GM21515 (cell line): ENCODE data around the gene ZEB1.

Experiments
- ATAC-seq: cut with Tn5 transposase; IDR thresholded peaks from one replicate; pipeline ENCODE4 v1.9.1; 2021; ENCODE audit not compliant: unreplicated experiment

ZEB1 gene

DNA sequence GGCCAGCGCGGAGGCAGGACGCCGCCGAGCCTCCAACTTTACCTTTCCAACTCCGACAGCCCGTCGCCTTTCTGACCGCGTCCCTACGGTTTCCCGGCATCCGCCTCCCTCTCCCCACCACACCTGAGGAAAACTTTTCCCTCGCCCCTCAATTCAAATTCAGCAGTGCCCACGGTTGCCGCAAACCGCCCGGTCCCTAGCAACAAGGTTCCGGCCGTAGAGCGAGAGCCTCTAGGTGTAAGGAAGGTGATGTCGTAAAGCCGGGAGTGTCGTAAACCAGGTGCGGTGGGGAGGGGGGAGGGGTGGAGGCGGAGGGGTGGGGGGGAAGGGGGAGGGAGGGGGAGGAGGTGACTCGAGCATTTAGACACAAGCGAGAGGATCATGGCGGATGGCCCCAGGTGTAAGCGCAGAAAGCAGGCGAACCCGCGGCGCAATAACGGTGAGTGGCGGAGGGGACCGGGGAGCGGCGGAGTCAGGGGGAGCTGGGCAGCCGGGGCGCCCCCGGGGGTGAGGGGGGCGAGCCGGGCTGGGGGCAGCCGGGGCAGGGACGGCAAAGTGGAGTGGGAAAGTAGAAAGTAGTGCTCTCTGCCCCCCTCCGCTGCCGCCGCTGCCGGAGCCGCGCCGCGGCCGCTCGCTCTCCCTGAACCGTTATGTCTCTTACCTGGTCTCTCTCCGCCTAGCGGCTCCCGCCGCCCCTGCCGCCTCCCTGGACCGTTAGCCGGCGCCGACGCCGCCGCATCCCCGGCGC, at the start of gene ZEB1:
TSS of gene ZEB1 (plus strand) at position 363 of the 748 bp plus-strand sequence. CDS start at position 382, 19 bp downstream.
- ATAC-seq = peak; percentile 41

DNA sequence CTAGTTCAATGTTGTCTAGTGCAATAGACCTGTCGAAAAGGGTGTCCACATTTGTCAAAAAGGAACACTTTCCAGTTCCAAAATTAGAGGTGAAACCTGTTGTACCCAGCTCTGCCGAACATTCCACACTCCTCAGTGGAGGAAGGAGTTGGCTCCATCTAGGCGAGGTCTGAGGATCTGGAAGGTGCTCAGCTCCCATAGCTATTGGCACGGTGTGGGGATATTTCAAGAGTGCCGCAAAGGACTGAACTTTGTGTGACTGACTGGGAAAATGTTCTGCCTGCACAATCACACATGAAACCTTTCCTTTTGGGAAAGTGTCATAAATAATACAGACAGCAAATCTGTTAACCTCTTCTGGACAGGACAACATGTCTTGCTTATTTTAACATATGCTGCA, 48.1 kb upstream of the ZEB1 start:
- ATAC-seq = no peak

DNA sequence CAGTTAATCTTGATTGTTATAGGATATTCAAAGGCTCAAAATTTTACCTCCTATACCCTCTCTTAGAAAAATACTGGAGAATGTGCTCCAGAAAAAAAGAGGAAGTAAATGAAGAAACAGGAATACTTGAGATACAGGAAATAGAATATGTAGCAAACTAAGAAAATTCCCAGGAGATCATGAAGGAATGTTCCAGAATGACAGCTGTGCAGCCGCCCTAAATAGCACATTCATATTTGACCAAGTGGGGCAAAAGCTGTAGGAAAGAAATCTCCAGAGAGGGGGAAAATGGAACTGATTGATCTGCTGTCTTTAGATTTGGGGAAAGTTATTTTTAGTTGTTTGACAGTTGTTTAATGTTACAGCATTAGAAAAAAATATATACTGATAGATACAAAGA, 46.2 kb upstream of the ZEB1 start:
- no peak for ATAC-seq

DNA sequence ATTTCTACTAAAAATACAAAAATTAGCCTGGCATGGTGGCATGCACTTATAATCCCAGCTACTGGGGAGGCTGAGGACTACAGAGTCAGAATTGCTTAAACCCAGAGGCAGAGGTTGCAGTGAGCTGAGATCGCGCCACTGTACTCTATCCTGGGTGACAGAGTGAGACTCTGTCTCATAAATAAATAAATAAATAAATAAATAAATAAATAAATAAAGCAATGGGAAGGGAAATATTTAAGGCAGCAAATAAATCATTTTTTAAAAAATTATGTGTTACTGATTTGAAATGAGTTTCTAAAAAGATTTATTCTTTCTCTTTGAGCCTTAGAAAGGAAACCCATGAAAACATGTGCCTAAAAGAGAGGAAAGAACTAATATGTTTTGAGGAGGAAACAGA, 45.2 kb upstream of the ZEB1 start:
- no peak for ATAC-seq

DNA sequence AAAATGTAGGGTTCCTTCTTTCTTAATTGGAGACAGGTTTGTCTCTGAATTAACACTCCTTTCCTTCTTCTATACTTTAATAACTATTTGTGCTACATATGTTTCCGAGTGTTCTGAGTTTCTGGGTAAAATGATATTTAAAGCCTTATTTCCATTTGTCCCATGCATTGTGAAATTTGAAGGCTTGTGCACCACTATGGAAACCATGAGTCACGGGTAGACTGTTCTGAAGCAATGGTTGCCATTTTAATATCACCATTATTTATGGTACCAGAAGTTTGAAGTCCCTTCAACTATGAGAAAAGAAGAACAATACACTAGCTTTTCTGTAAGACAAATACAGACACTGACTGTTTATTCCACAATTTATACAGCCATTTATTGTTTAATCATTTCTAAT, 44.7 kb upstream of the ZEB1 start:
- no peak for ATAC-seq

DNA sequence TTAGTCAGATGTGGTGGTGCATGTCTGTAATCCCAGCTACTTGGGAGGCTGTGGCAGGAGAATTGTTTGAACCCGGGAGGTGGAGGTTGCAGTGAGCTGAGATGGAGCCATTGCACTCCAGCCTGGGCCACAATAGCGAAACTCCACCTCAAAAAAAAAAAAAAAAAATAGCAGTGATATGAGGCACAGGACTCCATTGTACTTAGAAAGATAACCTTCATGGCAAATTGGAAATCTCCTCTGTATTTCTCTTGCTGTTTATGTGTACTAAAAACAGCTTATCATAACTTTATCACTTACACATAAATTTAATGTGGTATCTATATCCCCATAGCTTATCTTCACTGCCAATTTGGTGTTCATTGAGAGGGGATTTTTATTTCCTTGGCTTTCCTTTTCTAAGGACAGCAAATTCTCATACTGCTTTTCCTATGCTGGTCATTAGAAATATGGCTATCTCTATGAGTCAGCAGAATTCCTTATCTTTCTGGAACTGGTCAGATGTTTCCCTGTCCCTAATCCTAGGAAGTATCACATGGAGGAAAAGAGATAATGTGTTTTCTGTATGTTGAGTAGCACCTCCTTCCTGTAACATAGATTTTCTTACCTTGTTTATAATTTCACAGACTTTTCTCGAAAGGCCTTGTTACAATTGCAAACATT, 40.6 kb upstream of the ZEB1 start:
- ATAC-seq = no peak

DNA sequence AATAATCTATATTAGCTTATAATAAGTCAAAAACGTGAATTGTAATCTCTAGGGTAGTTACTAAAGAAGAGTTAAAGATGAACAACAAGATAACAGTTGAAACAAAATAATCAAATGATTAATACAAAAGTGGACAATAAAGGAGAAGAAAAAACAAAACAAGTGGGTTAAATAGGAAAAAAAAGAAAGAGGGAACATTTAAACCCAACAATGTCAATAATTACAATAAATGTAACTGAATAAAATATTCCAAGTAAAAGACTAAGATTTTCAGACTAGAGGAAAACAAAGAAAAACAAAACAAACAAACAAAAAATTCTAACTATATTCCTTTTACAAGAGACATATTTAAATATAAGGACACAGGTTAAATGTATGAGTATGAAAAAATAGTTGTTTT, 38.0 kb upstream of the ZEB1 start:
- ATAC-seq = no peak

DNA sequence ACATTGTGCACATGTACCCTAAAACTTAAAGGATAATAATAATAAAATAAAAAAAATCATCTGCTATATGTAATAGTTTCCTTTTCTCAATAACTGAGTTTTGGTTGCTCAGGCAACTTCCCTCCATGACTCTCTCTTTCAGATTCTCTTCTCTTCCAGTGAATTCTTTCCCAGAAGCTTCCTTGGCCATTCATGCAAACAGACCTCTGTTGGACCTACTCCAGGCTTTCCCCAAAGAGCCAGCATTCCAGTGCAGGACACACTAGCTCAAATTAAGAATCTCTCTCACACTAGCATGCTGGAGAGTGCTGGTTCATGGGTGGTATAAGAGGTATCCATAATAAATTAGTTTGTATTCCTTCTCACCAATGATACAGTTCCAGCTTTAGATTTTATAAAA, 31.0 kb upstream of the ZEB1 start:
- no peak for ATAC-seq

DNA sequence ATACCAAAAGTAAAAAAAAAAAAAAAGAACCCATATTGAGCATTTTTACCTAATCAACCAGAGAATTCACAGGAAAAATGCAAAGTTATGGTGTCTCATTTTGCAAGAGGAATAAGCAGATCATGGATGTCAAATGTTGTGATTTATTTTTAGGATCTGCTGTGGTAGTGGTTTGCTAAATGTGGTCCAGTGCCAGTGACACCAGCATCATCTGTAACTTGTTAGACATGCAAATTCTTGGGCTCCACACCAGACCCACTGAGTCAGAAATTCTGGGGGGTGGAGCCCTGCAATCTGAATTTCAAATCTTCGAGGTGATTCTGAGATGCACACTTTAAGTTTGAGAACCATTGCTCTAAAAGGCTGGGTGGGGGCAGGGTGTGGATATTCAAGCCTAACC, 30.1 kb upstream of the ZEB1 start:
- ATAC-seq = no peak

DNA sequence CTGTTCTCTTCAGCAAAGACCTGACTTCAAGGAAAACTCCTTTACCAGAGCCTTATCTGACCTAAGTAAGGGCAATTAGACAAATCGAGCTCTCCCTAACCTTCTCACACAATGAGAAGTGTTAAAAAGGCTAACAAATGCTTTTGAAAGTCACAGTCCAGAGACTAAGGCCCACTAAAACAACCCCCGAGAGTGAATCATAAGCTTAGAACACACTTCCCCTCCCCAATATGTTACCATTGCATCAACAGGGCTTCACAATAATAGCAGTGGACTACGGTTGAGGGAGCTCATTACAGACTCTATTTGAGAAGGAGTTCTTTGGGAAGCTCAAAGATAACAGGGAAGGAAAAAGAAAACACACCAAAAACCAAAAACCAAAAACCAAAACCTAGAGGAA, 28.6 kb upstream of the ZEB1 start:
- ATAC-seq = no peak

DNA sequence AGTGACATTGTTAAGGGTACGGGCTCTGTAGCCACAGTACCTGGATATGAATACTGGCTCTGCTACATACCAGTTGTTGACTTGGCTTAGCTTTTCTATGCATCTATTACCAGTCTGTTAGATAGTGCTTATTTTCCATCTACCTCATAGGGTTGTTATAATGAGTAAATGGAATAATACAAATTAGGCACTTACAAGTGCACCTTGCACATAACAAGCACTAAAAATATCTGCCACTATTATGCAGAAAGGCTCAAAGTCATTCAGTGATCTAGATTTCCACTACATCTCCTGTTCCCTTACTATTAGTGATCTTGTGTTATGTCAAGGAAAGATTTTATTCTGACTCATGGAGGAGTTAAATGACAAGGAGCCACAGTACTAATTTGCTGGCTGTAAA, 27.9 kb upstream of the ZEB1 start:
- ATAC-seq = no peak

DNA sequence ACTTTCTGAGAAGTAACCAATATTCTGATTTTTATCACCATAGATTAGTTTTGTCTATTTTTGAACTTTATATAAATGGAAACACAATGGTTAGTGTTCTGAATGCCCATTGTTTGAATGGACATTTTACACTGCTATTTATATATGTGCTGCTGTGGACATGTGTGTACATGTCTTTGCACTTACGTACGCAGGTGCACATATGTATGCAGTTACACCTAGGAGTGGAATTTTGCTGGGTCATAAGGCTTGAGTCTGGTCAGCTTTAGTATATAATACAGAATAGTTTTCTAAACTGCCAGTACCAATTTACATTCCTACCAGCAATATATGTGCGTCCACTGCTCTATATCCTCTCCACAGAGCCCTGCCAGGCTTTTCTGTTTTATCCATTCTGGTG, 24.5 kb upstream of the ZEB1 start:
- no peak for ATAC-seq

DNA sequence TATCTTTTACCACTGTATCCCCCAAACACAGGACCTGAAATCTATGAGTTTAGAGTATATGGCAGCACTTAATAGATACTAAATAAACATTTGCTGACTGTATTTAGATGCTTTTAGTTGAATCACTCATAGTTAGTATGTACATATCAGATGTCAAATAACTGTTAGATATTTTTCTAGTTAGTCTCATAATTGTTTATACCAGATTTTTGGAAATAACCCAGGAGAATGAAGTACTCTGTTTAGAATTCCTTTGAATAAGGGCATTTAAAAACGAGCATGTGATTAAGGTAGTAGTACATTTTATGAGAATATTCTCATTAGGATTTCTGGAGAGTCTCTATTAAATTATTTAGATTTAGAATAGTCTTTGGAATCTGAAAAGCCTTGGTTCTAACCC, 22.3 kb upstream of the ZEB1 start:
- no peak for ATAC-seq

DNA sequence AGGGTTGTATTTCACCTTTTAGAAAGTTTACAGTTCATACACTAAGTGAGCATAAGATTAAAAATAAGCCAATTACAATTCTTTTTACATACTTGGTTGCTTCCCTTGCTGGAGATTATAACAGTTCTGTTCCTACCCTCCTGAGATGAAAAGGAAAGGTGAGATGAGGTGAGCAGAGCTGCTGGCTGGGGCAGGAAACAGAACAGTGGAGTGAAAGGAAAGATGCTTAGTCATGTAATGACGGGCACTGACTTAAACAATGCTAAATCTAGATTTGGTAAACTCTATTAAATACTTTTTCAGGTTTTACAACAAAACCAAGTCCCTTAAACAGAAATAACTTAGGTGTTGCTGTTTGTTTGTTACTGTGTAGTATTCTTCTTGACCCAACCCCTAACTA, 19.9 kb upstream of the ZEB1 start:
- no peak for ATAC-seq

DNA sequence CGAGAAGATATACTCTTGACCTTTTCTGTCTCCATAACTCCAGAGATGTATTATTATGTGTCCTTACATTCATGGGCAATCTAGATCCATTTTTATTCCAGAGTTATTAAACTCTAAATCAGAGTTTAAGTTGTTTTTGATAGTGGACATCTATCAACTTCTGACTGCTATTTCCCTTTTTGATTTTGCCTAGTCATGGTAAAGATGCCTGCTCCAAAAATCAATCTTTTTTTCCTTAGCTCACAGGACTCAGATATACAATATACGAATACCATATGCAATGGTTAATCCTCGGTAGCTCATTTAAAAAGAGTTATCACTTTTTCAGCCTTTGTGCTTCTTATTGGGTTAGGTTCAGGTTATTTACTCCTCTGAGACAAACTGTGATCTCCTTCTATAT, 15.8 kb upstream of the ZEB1 start:
- no peak for ATAC-seq

DNA sequence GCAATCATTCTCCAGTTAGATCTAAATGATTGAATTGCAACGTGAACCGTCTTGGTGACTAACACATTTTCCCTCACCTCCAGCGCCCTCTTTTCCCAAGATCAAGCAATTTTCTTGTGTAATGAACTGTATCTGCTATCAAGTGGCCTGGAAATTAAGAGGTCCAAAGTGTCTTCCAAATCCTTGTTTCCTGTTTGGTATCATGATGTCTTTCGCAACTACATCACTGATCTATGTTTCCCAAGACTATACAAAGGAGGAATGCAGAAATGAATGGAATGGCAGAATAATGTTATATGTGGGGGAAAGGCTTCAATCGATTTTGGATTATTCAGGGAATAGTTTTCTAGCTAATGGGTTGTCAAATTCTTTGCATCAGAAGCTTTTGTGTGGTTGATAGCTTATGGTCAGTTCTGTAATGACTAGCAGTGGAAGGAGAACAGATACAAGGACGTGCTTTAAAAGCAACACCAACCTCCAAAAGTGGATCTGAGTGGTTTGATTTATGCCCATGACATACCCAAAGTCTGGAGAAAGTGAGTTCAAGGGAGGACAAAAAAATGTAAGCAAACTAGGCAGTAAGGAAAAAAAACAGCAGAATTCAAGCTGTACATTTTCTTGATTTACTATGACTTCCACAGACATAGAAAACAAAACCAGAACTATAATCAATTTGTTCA, 14.6 kb upstream of the ZEB1 start:
- no peak for ATAC-seq

DNA sequence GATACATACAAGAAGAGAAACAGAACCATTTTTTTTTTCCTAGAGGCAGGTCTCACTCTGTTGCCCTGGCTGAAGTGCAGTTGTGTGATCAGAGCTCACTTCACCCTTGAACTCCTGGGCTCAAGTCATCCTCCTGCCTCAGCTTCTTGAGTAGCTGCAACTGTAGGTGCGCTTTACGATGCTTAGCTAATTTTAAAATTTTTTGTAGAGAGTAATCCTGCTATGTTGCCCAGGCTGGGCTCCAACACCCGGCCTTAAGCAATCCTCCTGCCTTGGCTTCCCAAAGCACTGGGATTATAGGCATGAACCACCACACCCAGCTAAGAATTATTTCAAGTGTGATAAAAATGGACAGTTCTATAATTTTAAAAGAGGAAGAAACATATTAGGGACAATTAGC, 5.6 kb upstream of the ZEB1 start:
- ATAC-seq = no peak

DNA sequence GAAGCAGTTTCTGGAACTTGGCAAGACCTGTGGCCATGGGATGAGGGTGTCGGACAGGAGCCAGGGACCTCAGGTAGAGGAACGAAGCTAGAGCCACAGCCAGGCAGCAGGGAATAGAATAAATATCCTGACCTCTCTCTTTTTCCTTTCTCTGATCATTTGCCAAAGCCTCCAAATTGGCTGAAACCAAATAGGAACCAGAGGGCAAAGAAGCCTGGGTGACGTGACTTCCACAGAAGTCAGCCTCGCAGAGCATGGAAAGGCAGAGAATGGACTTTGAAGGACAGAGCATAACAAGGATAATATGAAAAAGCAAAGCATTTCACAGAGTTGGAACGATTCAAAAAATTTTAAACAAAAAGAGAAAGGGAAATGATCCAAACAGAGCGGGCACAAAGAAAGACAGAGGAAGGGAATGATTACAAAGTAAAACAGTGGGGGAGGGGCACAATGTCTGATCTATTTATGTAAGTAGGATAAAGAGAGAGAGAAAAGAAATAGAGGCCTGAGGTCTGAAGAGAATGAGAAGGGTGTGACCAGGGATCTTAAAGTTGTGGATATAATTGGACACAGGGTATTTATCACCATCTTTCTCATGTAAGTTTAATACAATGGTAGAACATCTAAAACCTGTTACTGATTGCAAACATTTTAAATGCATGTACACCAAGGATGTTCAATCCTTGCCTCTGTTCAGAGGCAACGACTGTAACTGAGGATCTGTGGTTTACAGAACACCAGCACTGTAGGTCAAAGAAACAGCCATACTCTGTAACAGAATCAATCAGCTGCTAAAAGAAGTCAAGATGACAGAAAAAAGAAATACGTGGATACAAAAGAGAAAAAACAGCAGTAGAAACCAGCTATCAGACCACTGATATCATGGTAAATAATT, 4.5 kb upstream of the ZEB1 start:
- no peak for ATAC-seq

DNA sequence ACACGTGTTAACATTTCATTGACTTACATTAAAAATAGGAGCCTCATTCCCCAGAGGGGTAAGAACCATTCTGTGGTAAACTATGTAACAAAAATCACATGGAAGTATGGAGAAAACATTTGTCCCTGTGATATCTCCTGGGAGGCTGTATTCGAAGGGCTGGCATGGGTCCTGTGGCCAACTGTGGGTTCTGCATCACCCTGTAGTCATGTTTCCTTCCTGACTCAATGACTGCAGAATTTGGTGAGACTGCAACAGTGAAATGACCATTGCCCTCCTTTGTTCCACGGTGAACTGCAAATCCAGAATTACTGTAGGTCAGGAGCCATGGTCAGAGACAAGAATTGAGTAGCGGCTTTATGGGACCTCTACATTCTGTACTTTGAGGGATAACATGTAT, 3.6 kb upstream of the ZEB1 start:
- no peak for ATAC-seq

DNA sequence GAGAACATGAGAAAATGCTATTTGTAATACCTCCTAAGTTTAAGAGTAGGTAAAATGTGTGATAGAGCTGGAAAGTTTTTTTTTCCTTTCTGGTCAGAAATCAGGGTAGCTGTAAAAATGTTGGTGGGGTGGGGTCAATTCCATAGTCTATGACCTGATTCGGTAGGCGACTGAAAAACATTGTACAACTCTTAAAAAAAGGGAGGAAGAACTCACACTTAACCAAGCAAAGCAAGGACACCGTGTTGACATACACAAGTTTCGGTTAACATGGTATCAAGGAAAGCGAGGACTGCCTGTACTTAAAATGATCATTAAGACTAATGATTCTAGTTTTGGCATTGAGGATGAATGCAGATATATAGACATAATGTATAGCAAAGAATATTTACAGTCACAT, 1.8 kb upstream of the ZEB1 start:
- ATAC-seq = no peak

DNA sequence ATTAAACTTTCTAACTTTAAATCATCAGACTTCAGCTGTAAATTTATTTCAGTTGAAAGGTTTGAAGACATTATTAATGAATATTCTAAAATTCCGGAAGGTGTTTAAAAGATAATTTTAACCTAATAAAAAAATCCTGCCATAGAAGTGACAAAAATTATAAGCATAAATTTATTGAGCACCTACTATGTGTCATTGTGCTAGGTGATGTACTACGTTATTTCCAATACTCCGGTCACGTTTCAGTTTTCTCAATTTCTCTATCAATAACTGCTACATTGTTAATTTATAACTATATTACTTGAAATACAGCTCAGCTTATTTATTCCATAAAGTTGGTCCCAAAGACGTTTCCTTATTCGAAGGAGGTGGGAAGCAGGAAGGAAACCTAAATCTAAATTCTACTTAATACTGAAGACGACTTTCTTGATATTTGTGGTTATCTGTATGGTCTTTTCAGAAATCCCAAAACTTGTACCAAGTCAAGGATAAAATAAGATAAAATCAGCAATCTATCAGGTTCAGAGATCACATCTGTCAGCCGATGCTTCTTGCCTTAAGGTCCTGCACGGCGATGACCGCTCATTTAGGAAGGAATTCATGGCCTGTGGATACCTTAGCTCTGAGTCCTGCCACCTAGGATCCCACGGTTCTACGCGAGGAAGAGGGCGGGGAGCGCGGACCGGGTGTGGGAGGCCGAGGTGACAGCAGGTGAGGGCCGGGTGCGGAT, 1.2 kb upstream of the ZEB1 start:
- ATAC-seq = no peak
